Camera-type eye (tissue), 1 donor: ENCODE data around the gene IL15. TPM values are rescaled to one million over a fixed set of nuclear protein-coding genes. Genes with fewer than 3 reads are reported as not detected.

Experiments
- total RNA-seq: library from RNA; depleted of rRNA; stranded (reverse); fragments of >200 nt; gene quantifications from one replicate; pipeline ENCODE4 v1.2.3, GENCODE V29; 2014

IL15 gene, protein sequence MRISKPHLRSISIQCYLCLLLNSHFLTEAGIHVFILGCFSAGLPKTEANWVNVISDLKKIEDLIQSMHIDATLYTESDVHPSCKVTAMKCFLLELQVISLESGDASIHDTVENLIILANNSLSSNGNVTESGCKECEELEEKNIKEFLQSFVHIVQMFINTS
- total RNA-seq = 2.4 TPM

GRCh38 chr4:141636082-141636770 lies at the start of gene IL15:
Gene IL15 (plus strand): TSS chr4:141636583. CDS start chr4:141719465, 82,882 bp downstream.

